SU-DHL-6 (cell line): ENCODE results near the gene SLC39A3.

ENCODE experiments used
- CTCF ChIP-seq: fragments of 200-600 bp; sonication (generic); IDR thresholded peaks from one replicate; pipeline ENCODE4 v1.5.1; 2017; ENCODE audit warnings: antibody characterized with exemption, mild to moderate bottlenecking, low read length, moderate library complexity; ENCODE audit not compliant: insufficient read depth, poor library complexity, severe bottlenecking
- EZH2phosphoT487 ChIP-seq: fragments of 200-600 bp; sonication (generic), shearing (Covaris generic); conservative IDR thresholded peaks from 2 replicates; pipeline ENCODE4 v1.6.1; 2018; ENCODE audit warnings: mild to moderate bottlenecking, antibody characterized with exemption, low read length, moderate library complexity, mixed read lengths

- TF ChIP-seq CTCF: no peak
- TF ChIP-seq EZH2phosphoT487: no peak
These were observed 16.7 kb upstream of the SLC39A3 start for GRCh38 chr19:2756477-2756876.
